Prostate gland (tissue), 2 donors: Measurements from ENCODE around the gene FBXO8. TPM values are rescaled to one million over a fixed set of nuclear protein-coding genes. Genes with fewer than 3 reads are reported as not detected.

Experiments used
- DNase-seq: peaks from one replicate; pipeline ENCODE4 v3.0.0-alpha.2; 2019; ENCODE audit warnings: low spot score
- H3K27ac ChIP-seq, 2 donors: fragments of 200-600 bp; sonication (generic); 2 replicates each; pipeline ENCODE4 v1.5.1; 2017 to 2019
- H3K27me3 ChIP-seq: fragments of 200-600 bp; sonication (generic); replicated peaks from 2 replicates; pipeline ENCODE4 v1.5.1; 2019; ENCODE audit not compliant: insufficient read depth
- H3K36me3 ChIP-seq, 2 donors: fragments of 200-600 bp; sonication (generic); 1 replicate in 1 of 2; 2 replicates in 1 of 2; pipeline versions ENCODE4 v1.5.1 to v1.8.1; 2017 to 2019
- H3K4me1 ChIP-seq: fragments of 200-600 bp; sonication (generic); replicated peaks from 2 replicates; pipeline ENCODE4 v1.5.1; 2019
- H3K4me3 ChIP-seq, 2 donors: fragments of 200-600 bp; sonication (generic); 2 replicates each; pipeline ENCODE4 v1.5.1; 2017 to 2019
- H3K9me3 ChIP-seq: fragments of 200-600 bp; sonication (generic); 2 replicates; pipeline ENCODE4 v1.5.1; 2017
- POLR2A ChIP-seq: fragments of 450-650 bp; IDR thresholded peaks from one replicate; pipeline ENCODE4 v1.6.1; 2016; ENCODE audit warnings: antibody characterized with exemption, mild to moderate bottlenecking
- POLR2AphosphoS5 ChIP-seq: sonication (generic); formaldehyde crosslinking; IDR thresholded peaks from one replicate; pipeline ENCODE4 v1.6.1; 2017; ENCODE audit warnings: antibody characterized with exemption
- WGBS: methylation state at CpG from one replicate; pipeline ENCODE4 v1.1.5; 2018; 5-methylcytosine and 5-hydroxymethylcytosine counted together
- intact Hi-C: fragments of 100-400 bp; cut with DNase I; formaldehyde crosslinking; loops from one replicate; pipeline ENCODE4 v1.14.2; 2022
- total RNA-seq, 2 donors: library from RNA; depleted of rRNA; stranded (reverse); fragments of >200 nt; gene quantifications; one replicate each; pipeline ENCODE4 v1.1.0, GENCODE V29; 2016
- TF ChIP-seq, protein P1 (sequence below), 4 experiments: fragments of 200-600 bp in 2 of 4; fragments of 450-650 bp in 2 of 4; sonication (generic) in 2 of 4; IDR thresholded peaks; 1 replicate in 3 of 4; 2 replicates in 1 of 4; pipeline ENCODE4 v1.5.1; 2016 to 2019; ENCODE audit warnings: antibody characterized with exemption in 4 of 4, mild to moderate bottlenecking in 2 of 4, moderate library complexity in 2 of 4

The FBXO8 gene
- total RNA-seq, 2 donors from 2014 or later: 35.0 to 38.1 TPM

- no peaks in the 10 kb centered on the region for H3K4me1 ChIP-seq
- no peak overlapping the region for H3K4me3 ChIP-seq
- no peaks in the 10 kb centered on the region for H3K27me3 ChIP-seq
- 29% methylated on average over 9 of the region's 9 CpGs for WGBS
- no peak for DNase-seq
- intact Hi-C loops: no loop called here
- H3K36me3 ChIP-seq: no peaks in the 10 kb centered on the region
- no peak for TF ChIP-seq POLR2AphosphoS5
- TF ChIP-seq POLR2A: no peak
- TF ChIP-seq, protein P1, sequence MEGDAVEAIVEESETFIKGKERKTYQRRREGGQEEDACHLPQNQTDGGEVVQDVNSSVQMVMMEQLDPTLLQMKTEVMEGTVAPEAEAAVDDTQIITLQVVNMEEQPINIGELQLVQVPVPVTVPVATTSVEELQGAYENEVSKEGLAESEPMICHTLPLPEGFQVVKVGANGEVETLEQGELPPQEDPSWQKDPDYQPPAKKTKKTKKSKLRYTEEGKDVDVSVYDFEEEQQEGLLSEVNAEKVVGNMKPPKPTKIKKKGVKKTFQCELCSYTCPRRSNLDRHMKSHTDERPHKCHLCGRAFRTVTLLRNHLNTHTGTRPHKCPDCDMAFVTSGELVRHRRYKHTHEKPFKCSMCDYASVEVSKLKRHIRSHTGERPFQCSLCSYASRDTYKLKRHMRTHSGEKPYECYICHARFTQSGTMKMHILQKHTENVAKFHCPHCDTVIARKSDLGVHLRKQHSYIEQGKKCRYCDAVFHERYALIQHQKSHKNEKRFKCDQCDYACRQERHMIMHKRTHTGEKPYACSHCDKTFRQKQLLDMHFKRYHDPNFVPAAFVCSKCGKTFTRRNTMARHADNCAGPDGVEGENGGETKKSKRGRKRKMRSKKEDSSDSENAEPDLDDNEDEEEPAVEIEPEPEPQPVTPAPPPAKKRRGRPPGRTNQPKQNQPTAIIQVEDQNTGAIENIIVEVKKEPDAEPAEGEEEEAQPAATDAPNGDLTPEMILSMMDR (IDR thresholded peaks at IDR 0.05): no peak
- no peak overlapping the region for H3K27ac ChIP-seq
- no peaks in the 10 kb centered on the region for H3K9me3 ChIP-seq
These were observed 58.0 kb downstream of the FBXO8 start for GRCh38 chr4:174225349-174226049.

DNA sequence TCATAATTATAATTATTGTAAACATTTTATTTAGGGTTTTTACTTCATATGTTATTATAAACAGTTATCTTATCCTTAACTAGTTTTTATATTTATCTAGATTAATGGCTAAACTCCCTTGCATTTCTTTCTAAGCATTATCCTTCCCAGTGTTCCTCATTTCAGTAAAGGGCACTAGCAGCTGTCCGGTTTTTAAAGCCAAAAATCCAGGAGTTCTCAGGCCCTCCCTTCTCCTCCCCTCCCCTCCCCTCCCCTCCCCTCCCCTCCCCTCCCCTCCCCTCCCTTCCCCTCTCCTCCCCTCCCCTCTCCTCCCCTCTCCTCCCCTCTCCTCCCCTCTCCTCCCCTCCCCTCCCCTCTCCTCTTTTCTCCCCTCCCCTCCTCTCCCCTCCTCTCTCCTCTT is 58.9 kb downstream of the FBXO8 start:
- H3K27ac ChIP-seq: no peak overlapping the region
- H3K4me3 ChIP-seq: no peak overlapping the region
- H3K9me3 ChIP-seq: no peaks in the 10 kb centered on the region
- no peaks in the 10 kb centered on the region for H3K36me3 ChIP-seq
- no peaks in the 10 kb centered on the region for H3K4me1 ChIP-seq
- intact Hi-C loops: no loop called here
- WGBS: 61% methylated on average over 1 of the region's 1 CpG
- no peaks in the 10 kb centered on the region for H3K27me3 ChIP-seq
- DNase-seq: no peak
- TF ChIP-seq POLR2AphosphoS5 (no peak), POLR2A (no peak)
- TF ChIP-seq, protein P1 (IDR thresholded peaks at IDR 0.05): no peak

GRCh38 chr4:174222266-174222872 is 61.1 kb downstream of the FBXO8 start:
- Histone ChIP-seq H3K36me3 (no peaks in the 10 kb centered on the region), H3K4me1 (no peaks in the 10 kb centered on the region), H3K27me3 (peaks cover 9% of the 10 kb centered on the region), H3K4me3 (no peak overlapping the region), H3K27ac (no peak overlapping the region), H3K9me3 (no peaks in the 10 kb centered on the region)
- intact Hi-C loops: no loop called here
- DNase-seq: no peak
- 37% methylated on average over 4 of the region's 4 CpGs for WGBS
- TF ChIP-seq POLR2A: no peak
- TF ChIP-seq, protein P1 (IDR thresholded peaks at IDR 0.05): peak; percentile 27 to 50 (median 49)
- TF ChIP-seq POLR2AphosphoS5: no peak

DNA sequence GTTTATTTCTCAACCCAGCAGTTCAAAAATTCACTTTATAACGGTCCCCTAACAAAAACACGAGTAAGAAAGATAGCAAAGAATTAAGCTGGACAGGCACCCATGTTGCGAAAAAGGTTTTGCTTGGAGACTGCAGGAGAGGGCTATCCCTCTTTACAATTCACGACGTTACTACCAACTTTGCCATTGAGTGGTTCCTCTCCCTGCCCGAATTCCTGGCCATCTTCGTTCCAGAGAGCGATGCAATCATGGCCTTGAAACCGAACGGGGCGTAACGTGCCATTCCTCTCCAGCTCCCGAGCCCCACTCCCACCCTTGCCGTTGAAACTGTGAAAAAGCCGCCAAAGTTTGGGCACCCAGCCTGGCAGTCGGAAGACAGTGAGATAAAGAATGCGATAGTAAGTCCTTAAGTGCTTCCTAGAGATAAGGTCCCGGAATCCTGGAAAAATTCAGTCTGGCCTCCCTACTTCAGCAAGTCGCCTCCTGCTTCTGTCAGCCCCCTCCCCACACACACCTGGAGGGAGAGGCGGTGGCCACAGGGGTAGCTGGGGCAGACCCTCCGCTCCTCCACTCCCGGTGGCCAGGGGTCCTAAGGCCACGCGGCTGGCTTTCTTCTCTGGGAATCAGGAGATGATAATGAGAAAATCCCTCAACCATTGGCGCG is 65.2 kb downstream of the FBXO8 start:
- H3K4me1 ChIP-seq: peaks cover 5% of the 10 kb centered on the region
- DNase-seq: no peak
- 6% methylated on average over 26 of the region's 26 CpGs for WGBS
- H3K9me3 ChIP-seq: no peaks in the 10 kb centered on the region
- intact Hi-C loops: no loop called here
- TF ChIP-seq POLR2A (no peak), POLR2AphosphoS5 (no peak)
- TF ChIP-seq, protein P1 (IDR thresholded peaks at IDR 0.05): no peak
- no peaks in the 10 kb centered on the region for H3K36me3 ChIP-seq
- H3K27ac ChIP-seq: no peak overlapping the region
- H3K4me3 ChIP-seq: no peak overlapping the region
- H3K27me3 ChIP-seq: peaks cover 43% of the 10 kb centered on the region
